K562 (cell line): ENCODE data around the gene ARL11. TPM values are rescaled to one million over a fixed set of nuclear protein-coding genes. Genes with fewer than 3 reads are reported as not detected.

ENCODE experiments used
- ATAC-seq: fragments of 200-7000 bp; cut with Tn5 transposase; 3 replicates; pipeline ENCODE4 v1.9.1; 2020; ENCODE audit warnings: moderate library complexity
- BruUV-seq: library from RNA; stranded (reverse); fragments of 400-500 nt; replicated peaks from 2 replicates; lab custom pipeline; 2021; lab: Mats Ljungman, UMichigan
- CTCF ChIA-PET: fragments of 300-600 bp; formaldehyde crosslinking; extraction: SDS; loops from one replicate; lab custom pipeline; 2021; ENCODE audit warnings: low intra/inter-chr PET ratio; lab: Yijun Ruan, JAX
- POLR2A ChIA-PET: fragments of 300-600, 350-650 bp; sonication (Branson Sonifier 250); formaldehyde crosslinking; extraction: SDS; loops from one replicate; lab custom pipeline; 2021; ENCODE audit warnings: antibody characterized with exemption, inconsistent platforms; lab: Yijun Ruan, JAX
- DNase-seq, 4 experiments: peaks; one replicate each; pipeline versions ENCODE4 v3.0.0 to v3.0.0-alpha.2; 2011 to 2018; ENCODE audit warnings: low spot score in 3 of 4, mixed read lengths in 3 of 4; ENCODE audit errors: extremely low read depth in 1 of 4
- FAIRE-seq: peaks from 2 replicates; lab custom pipeline; 2011; peaks lifted over from hg19 to GRCh38; lab: Jason Lieb, UNC
- H2AFZ ChIP-seq: 2 replicates; pipeline ENCODE4 v1.6.0; 2011; ENCODE audit warnings: low read depth, low read length, control low read depth, inconsistent platforms
- H3K27ac ChIP-seq: fragments of 200-600 bp; 3 replicates; pipeline ENCODE4 v1.8.0; 2011; ENCODE audit warnings: low read depth, mild to moderate bottlenecking, control low read depth, inconsistent platforms, low read length, moderate library complexity, mixed read lengths; ENCODE audit errors: extremely low read depth
- H3K27me3 ChIP-seq, 2 experiments: fragments of 300-600 bp in 1 of 2; 2 replicates in 1 of 2; 3 replicates in 1 of 2; pipeline versions ENCODE4 v1.6.0 to v1.8.0; 2011; ENCODE audit warnings: inconsistent platforms in 2 of 2, low read length in 2 of 2, mild to moderate bottlenecking in 1 of 2, mixed read lengths in 1 of 2, moderate library complexity in 1 of 2; ENCODE audit not compliant: control insufficient read depth in 2 of 2, insufficient read depth in 2 of 2
- H3K36me3 ChIP-seq: fragments of 300-600 bp; 3 replicates; pipeline ENCODE4 v1.8.0; 2011; ENCODE audit warnings: mild to moderate bottlenecking, low read length, inconsistent platforms; ENCODE audit not compliant: control insufficient read depth, insufficient read depth
- H3K4me1 ChIP-seq, 2 experiments: fragments of 200-600 bp in 1 of 2; replicated peaks in 1 of 2; 2 replicates in 1 of 2; 3 replicates in 1 of 2; pipeline versions ENCODE4 v1.5.1 to v1.8.0; 2011; ENCODE audit warnings: inconsistent platforms in 2 of 2, low read length in 2 of 2, mild to moderate bottlenecking in 1 of 2, mixed read lengths in 1 of 2, moderate library complexity in 1 of 2; ENCODE audit not compliant: control insufficient read depth in 2 of 2, insufficient read depth in 2 of 2
- H3K4me2 ChIP-seq: 2 replicates; pipeline ENCODE4 v1.6.1; 2011; ENCODE audit warnings: low read length, control low read depth, inconsistent platforms, mixed read lengths; ENCODE audit not compliant: insufficient read depth
- H3K4me3 ChIP-seq: fragments of 200-600 bp; sonication (generic), shearing (Covaris generic); 2 replicates; pipeline ENCODE4 v1.5.1; 2016; ENCODE audit warnings: control low read depth, inconsistent platforms
- H3K79me2 ChIP-seq: fragments of 200-600 bp; 3 replicates; pipeline ENCODE4 v1.8.0; 2011; ENCODE audit warnings: low read length, inconsistent platforms; ENCODE audit not compliant: control insufficient read depth, insufficient read depth
- H3K9ac ChIP-seq, 2 experiments: 2 replicates each; pipeline versions ENCODE4 v1.6.0 to v1.6.1; 2011; ENCODE audit warnings: low read depth in 2 of 2, low read length in 2 of 2, control low read depth in 1 of 2, inconsistent platforms in 1 of 2, mild to moderate bottlenecking in 1 of 2, mixed read lengths in 1 of 2; ENCODE audit not compliant: insufficient read depth in 1 of 2
- H3K9me1 ChIP-seq: one replicate; pipeline ENCODE4 v1.6.0; 2011; ENCODE audit warnings: inconsistent platforms, mild to moderate bottlenecking, low read length, moderate library complexity; ENCODE audit not compliant: control insufficient read depth, insufficient read depth
- H3K9me3 ChIP-seq: replicated peaks from 2 replicates; pipeline ENCODE4 v1.5.1; 2011; ENCODE audit warnings: low read depth, low read length, inconsistent platforms; ENCODE audit not compliant: control insufficient read depth, insufficient read depth
- H4K20me1 ChIP-seq: replicated peaks from 2 replicates; pipeline ENCODE4 v1.6.1; 2011; ENCODE audit warnings: low read length, inconsistent platforms, mixed read lengths; ENCODE audit not compliant: control insufficient read depth, insufficient read depth
- BRD9 ChIP-seq: fragments of 450-650 bp; IDR thresholded peaks from 2 replicates; pipeline ENCODE4 v1.6.1; 2018; ENCODE audit warnings: low read depth; ENCODE audit not compliant: partially characterized antibody
- HNRNPH1 ChIP-seq: fragments of 200-400 bp; formaldehyde crosslinking; optimal IDR thresholded peaks from 2 replicates; pipeline ENCODE3; 2017; ENCODE audit warnings: low read depth, mild to moderate bottlenecking, low read length, moderate library complexity
- MCM3 ChIP-seq: fragments of 450-650 bp; IDR thresholded peaks from 2 replicates; pipeline ENCODE4 v1.6.1; 2016
- NR2F6 ChIP-seq: fragments of 450-650 bp; formaldehyde crosslinking; IDR thresholded peaks from 2 replicates; pipeline ENCODE4 v1.4.0; 2020; ENCODE audit warnings: mild to moderate bottlenecking
- TBP ChIP-seq: optimal IDR thresholded peaks from 2 replicates; pipeline ENCODE3; 2011; ENCODE audit warnings: low read depth, low read length, improper control_type of control experiment
- ZNF184 ChIP-seq: sonication (generic); formaldehyde crosslinking; IDR thresholded peaks from 2 replicates; pipeline ENCODE4 v1.5.0; 2020; ENCODE audit warnings: missing genetic modification reagents
- ZNF263 ChIP-seq: sonication (generic); formaldehyde crosslinking; IDR thresholded peaks from 2 replicates; pipeline ENCODE4 v1.8.0; 2022; ENCODE audit warnings: mild to moderate bottlenecking, missing genetic modification reagents, borderline replicate concordance
- WGBS: fragments of 100-300 bp; shearing (Covaris generic); methylation state at CpG from one replicate; pipeline ENCODE4 v1.1.6; 2016; ENCODE audit warnings: low coverage, mixed read lengths; ENCODE audit not compliant: insufficient coverage; ENCODE audit errors: missing lambda C conversion rate; 5-methylcytosine and 5-hydroxymethylcytosine counted together
- in situ Hi-C: fragments of 300-500 bp; cut with MboI; formaldehyde crosslinking; loops from 4 replicates; pipeline ENCODE4 v1.15.0; 2018; ENCODE audit warnings: inconsistent platforms, mixed read lengths
- intact Hi-C: fragments of 100-400 bp; cut with micrococcal nuclease; formaldehyde crosslinking; loops from 2 replicates; pipeline ENCODE4 v1.14.2; 2022
- polyA plus RNA-seq, 8 experiments: library from polyadenylated mRNA; depleted of rRNA in 4 of 8; stranded (reverse) in 5 of 8; unstranded in 3 of 8; fragments of >200 nt; fragmentation: Nextera tagmentation in 2 of 8; fragmentation: Illumina TruSeq in 1 of 8; extraction: Ambion mirVana in 2 of 8; extraction: Trizol in 1 of 8; gene quantifications; 2 replicates each; pipeline versions ENCODE4 v1.2.1 to v1.2.3, GENCODE V29; 2011 to 2014; ENCODE audit warnings: inconsistent platforms in 1 of 8, missing spikeins in 1 of 8
- total RNA-seq, 7 experiments: library from RNA; depleted of rRNA in 6 of 7; stranded (reverse); fragments of >200 nt in 6 of 7; fragmentation: Illumina TruSeq in 2 of 7; extraction: Trizol in 2 of 7; gene quantifications; 2 replicates each; pipeline versions ENCODE4 v1.2.1 to v1.2.3, GENCODE V29; 2011 to 2021; ENCODE audit warnings: low replicate concordance in 1 of 7
- TF ChIP-seq, protein P1 (sequence below): fragments of 450-650 bp; IDR thresholded peaks from 2 replicates; pipeline ENCODE4 v1.6.1; 2016
- TF ChIP-seq, protein P2 (sequence below): fragments of 250-450 bp; sonication (Bioruptor Pico); IDR thresholded peaks from 2 replicates; pipeline ENCODE4 v1.5.1; 2021; ENCODE audit warnings: mild to moderate bottlenecking
- TF ChIP-seq, protein P3 (sequence below): fragments of 450-650 bp; conservative IDR thresholded peaks from 2 replicates; pipeline ENCODE4 v1.6.1; 2016; ENCODE audit warnings: missing genetic modification characterization, low read depth, mild to moderate bottlenecking, missing compliant biosample characterization, moderate library complexity
- TF ChIP-seq, protein P4 (sequence below), 2 experiments: fragments of 450-650 bp in 1 of 2; sonication (generic) in 1 of 2; formaldehyde crosslinking; conservative IDR thresholded peaks; 2 replicates each; pipeline versions ENCODE4 v1.4.0 to v1.8.1; 2020 to 2022; ENCODE audit warnings: mild to moderate bottlenecking in 1 of 2, missing genetic modification reagents in 1 of 2
- TF ChIP-seq, protein P5 (sequence below): fragments of 250-450 bp; sonication (Bioruptor Pico); IDR thresholded peaks from 2 replicates; pipeline ENCODE4 v1.5.0; 2021; ENCODE audit warnings: mild to moderate bottlenecking, borderline replicate concordance
- TF ChIP-seq, protein P6 (sequence below): sonication (generic); formaldehyde crosslinking; IDR thresholded peaks from 2 replicates; pipeline ENCODE4 v1.8.1; 2022; ENCODE audit warnings: missing genetic modification reagents

Gene ARL11
- total and polyA plus RNA-seq, 9 of the 15 experiments (the other 6 are each of a cell fraction or from before 2014, with no cell fraction given) = 0.18 to 0.87 (median 0.45) TPM

DNA sequence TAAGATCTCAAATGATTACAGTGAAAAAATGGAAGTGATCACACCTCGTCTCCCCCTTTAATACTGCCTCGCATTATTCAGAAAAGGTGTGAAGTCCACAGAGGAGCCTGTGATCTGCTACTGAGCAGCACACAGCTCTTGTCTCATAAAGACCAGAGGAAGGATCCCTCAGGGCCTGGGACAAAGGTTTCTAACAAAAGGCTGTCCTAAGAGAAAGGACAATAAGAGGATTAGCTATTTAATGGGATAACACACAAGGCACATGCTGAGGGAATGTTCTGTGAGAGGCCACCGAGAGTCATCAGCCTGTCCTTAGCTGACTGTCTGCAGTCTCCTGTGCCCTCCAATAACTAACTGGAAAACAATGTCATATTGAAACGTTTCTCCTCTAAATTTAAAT lies 36.3 kb downstream of the ARL11 start:
- Histone ChIP-seq H3K36me3 (peaks cover 25% of the 10 kb centered on the region; the same call in 2 of the 3 replicates), H3K9me3 (no peaks in the 10 kb centered on the region), H4K20me1 (no peaks in the 10 kb centered on the region), H3K27ac (no peak overlapping the region), H3K4me3 (no peak overlapping the region), H3K4me1 (no peaks in the 10 kb centered on the region), H3K9me1 (no peaks in the 10 kb centered on the region), H2AFZ (no peak overlapping the region), H3K9ac (no peak overlapping the region), H3K27me3 (no peaks in the 10 kb centered on the region), H3K4me2 (no peak overlapping the region), H3K79me2 (no peaks in the 10 kb centered on the region)
- no peak for DNase-seq
- ATAC-seq = no peak
- no peak for FAIRE-seq
- BruUV-seq = no TSS peak
- in situ Hi-C loops = loop anchor here (25.0 kb wide), 1 partner anchor 1398 kb away; no protein-coding TSS in a partner anchor
- 65% methylated on average over 4 of the region's 4 CpGs for WGBS
- ChIA-PET CTCF (no interaction called here), POLR2A (interaction anchor here (0.6 kb wide), 1 partner anchor 78 kb away, joined by 3 read pairs; no protein-coding TSS in a partner anchor)
- intact Hi-C loops = no loop called here
- TF ChIP-seq ZNF184 (CRISPR knock-in tag) = no peak
- TF ChIP-seq, protein P1, sequence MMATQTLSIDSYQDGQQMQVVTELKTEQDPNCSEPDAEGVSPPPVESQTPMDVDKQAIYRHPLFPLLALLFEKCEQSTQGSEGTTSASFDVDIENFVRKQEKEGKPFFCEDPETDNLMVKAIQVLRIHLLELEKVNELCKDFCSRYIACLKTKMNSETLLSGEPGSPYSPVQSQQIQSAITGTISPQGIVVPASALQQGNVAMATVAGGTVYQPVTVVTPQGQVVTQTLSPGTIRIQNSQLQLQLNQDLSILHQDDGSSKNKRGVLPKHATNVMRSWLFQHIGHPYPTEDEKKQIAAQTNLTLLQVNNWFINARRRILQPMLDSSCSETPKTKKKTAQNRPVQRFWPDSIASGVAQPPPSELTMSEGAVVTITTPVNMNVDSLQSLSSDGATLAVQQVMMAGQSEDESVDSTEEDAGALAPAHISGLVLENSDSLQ = no peak
- TF ChIP-seq, protein P2, sequence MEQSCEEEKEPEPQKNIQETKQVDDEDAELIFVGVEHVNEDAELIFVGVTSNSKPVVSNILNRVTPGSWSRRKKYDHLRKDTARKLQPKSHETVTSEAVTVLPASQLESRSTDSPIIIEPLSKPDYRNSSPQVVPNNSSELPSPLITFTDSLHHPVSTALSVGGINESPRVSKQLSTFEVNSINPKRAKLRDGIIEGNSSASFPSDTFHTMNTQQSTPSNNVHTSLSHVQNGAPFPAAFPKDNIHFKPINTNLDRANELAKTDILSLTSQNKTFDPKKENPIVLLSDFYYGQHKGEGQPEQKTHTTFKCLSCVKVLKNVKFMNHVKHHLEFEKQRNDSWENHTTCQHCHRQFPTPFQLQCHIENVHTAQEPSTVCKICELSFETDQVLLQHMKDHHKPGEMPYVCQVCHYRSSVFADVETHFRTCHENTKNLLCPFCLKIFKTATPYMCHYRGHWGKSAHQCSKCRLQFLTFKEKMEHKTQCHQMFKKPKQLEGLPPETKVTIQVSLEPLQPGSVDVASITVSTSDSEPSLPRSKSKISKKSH (CRISPR knock-in tag) = no peak
- TF ChIP-seq, protein P3, sequence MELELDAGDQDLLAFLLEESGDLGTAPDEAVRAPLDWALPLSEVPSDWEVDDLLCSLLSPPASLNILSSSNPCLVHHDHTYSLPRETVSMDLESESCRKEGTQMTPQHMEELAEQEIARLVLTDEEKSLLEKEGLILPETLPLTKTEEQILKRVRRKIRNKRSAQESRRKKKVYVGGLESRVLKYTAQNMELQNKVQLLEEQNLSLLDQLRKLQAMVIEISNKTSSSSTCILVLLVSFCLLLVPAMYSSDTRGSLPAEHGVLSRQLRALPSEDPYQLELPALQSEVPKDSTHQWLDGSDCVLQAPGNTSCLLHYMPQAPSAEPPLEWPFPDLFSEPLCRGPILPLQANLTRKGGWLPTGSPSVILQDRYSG = no peak
- TF ChIP-seq, protein P4, sequence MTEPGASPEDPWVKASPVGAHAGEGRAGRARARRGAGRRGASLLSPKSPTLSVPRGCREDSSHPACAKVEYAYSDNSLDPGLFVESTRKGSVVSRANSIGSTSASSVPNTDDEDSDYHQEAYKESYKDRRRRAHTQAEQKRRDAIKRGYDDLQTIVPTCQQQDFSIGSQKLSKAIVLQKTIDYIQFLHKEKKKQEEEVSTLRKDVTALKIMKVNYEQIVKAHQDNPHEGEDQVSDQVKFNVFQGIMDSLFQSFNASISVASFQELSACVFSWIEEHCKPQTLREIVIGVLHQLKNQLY (CRISPR knock-in tag; conservative IDR thresholded peaks at IDR 0.05) = no peak
- no peak for TF ChIP-seq MCM3
- TF ChIP-seq, protein P5, sequence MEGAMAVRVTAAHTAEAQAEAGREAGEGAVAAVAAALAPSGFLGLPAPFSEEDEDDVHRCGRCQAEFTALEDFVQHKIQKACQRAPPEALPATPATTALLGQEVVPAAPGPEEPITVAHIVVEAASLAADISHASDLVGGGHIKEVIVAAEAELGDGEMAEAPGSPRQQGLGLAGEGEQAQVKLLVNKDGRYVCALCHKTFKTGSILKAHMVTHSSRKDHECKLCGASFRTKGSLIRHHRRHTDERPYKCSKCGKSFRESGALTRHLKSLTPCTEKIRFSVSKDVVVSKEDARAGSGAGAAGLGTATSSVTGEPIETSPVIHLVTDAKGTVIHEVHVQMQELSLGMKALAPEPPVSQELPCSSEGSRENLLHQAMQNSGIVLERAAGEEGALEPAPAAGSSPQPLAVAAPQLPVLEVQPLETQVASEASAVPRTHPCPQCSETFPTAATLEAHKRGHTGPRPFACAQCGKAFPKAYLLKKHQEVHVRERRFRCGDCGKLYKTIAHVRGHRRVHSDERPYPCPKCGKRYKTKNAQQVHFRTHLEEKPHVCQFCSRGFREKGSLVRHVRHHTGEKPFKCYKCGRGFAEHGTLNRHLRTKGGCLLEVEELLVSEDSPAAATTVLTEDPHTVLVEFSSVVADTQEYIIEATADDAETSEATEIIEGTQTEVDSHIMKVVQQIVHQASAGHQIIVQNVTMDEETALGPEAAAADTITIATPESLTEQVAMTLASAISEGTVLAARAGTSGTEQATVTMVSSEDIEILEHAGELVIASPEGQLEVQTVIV (CRISPR knock-in tag) = no peak
- TF ChIP-seq TBP = no peak
- TF ChIP-seq, protein P6, sequence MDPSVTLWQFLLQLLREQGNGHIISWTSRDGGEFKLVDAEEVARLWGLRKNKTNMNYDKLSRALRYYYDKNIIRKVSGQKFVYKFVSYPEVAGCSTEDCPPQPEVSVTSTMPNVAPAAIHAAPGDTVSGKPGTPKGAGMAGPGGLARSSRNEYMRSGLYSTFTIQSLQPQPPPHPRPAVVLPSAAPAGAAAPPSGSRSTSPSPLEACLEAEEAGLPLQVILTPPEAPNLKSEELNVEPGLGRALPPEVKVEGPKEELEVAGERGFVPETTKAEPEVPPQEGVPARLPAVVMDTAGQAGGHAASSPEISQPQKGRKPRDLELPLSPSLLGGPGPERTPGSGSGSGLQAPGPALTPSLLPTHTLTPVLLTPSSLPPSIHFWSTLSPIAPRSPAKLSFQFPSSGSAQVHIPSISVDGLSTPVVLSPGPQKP = no peak
- no peak for TF ChIP-seq HNRNPH1
- no peak for TF ChIP-seq NR2F6 (CRISPR knock-in tag)
- TF ChIP-seq ZNF263 (CRISPR knock-in tag) = no peak
- TF ChIP-seq BRD9 = no peak
